Stimulated activated CD4-positive, alpha-beta T cell treated with anti-CD3 and anti-CD28 coated beads, Interleukin-2, amount 100 ng/mL, for 4 hours (primary cell): ENCODE results near the gene PLEKHO2.

Source experiments
- DNase-seq: peaks from one replicate; pipeline ENCODE4 v3.0.0-alpha.2; 2020; ENCODE audit warnings: low read depth

PLEKHO2 gene

DNA sequence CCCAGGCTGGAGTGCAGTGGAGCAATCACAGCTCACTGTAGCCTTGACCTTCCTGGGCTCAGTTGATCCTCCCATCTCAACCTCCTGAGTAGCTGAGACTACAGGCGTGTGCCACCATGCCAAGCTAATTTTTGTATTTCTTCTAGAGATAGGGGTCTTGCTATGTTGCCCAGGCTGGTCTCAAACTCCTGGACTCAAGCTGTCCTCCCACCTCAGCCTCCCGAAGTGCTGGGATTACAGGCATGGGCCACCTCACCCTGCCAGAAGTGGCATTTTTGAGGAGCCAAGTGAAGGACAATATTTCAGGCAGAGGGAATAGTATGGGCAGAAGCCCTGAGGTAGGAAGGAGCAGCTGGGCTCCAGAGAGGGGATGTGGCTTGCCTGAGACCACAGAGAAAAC, 74.7 kb downstream of the PLEKHO2 start:
- no peak for DNase-seq

DNA sequence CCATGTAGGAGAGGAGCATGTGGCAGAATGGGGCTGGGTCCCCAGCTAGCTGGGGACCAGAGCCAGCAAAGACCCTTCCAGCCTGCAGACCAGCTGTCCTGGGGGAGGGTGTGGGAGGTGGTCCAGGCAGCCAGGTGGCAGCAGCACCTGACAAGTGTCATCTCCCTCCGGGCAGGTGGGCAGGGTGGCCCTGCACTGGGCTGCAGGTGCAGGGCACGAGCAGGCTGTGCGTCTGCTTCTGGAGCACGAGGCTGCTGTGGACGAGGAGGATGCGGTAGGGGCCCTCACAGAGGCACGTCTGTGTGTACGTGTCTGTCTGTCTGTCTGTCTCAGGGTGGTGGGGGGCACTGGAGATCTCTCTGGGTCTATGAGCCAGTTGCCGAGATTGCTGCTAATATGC, 75.5 kb downstream of the PLEKHO2 start:
- DNase-seq, result no peak
